GM12864 (cell line): Measurements from ENCODE around the gene FOXP2.
"Not testable (repeated sequence)": the region's sequence is repeated elsewhere in the genome, so short reads cannot be mapped to it uniquely, and the experiment has no call there.

Experiments used
- DNase-seq: peaks from one replicate; pipeline ENCODE4 v3.0.0-alpha.2; 2011; ENCODE audit warnings: low read depth
- H3K4me3 ChIP-seq: 2 replicates; pipeline ENCODE4 v1.5.1; 2011; ENCODE audit warnings: mild to moderate bottlenecking, low read depth, low read length, control low read depth
- CTCF ChIP-seq: IDR thresholded peaks from 2 replicates; pipeline ENCODE4 v1.5.1; 2011; ENCODE audit warnings: low read depth, mild to moderate bottlenecking, moderate library complexity, low read length, control low read depth, inconsistent platforms; ENCODE audit errors: missing control alignments

The FOXP2 gene

GRCh38 chr7:114540291-114540690 lies 125.7 kb downstream of the FOXP2 start:
- no peak for DNase-seq
- H3K4me3 ChIP-seq: no peak overlapping the region
- no peak for TF ChIP-seq CTCF

DNA sequence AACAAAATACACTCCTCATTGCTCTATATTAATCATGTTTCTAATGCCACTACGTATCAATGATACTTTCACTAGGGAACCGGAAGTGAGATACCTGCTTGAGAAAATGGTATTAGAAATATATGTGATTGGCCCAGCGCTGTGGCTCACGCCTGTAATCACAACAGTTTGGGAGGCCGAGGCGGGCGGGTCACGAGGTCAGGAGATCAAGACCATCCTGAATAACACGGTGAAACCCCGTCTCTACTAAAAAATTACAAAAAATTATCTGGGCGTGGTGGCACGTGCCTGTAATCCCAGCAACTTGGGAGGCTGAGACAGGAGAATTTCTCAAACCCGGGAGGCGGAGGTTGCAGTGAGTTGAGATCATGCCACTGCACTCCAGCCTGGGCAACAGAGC lies 132.7 kb downstream of the FOXP2 start:
- DNase-seq, H3K4me3 ChIP-seq: not testable (repeated sequence)

DNA sequence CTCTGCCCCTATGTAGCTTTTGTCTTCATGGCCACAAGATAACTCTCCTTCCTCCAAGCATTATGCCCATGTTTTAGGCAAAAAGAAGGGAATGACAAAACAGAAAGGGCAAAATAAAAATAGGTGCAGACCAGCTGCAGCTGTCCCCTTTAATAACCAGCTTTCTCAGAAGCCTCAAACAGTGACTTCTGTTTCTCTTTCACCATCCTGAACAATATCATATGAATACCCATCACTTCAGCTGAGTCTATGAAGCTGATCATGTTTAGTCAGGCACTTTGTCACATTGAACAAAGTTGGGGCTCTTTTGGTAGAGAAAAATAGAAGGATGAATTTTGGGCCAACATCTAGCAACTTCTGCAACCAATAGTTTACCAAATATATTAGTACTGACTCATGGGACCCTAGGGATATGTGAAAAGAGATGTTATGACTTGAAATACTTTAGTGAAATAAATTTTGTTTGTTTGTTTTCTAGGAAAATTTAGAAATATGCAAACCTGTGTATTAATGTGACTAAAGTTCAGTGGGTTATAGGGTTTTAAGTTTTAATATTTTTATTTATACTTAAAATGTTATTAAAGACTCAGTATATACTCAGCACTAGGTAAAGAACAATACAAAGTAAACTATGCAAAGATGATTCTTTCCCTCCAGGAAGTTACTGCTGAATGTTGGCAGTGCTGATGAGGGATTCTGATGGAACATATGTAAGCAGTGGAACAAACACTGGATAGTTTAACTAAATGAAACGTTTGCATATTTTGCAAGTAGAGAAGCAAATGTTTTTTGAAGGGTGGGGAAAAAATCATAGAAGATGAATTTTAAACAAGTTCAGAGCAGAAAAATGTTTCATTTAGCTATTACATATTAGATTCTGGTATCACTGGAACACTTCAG lies 133.7 kb downstream of the FOXP2 start:
- H3K4me3 ChIP-seq: no peak overlapping the region
- no peak for TF ChIP-seq CTCF
- DNase-seq: no peak

- TF ChIP-seq CTCF: no peak
- H3K4me3 ChIP-seq: no peak overlapping the region
- DNase-seq: peak; percentile 55
These were observed 140.3 kb downstream of the FOXP2 start for GRCh38 chr7:114554781-114555537.

- DNase-seq: no peak
- TF ChIP-seq CTCF: no peak
- no peak overlapping the region for H3K4me3 ChIP-seq
These were observed 152.8 kb downstream of the FOXP2 start for GRCh38 chr7:114567416-114567815.

DNA sequence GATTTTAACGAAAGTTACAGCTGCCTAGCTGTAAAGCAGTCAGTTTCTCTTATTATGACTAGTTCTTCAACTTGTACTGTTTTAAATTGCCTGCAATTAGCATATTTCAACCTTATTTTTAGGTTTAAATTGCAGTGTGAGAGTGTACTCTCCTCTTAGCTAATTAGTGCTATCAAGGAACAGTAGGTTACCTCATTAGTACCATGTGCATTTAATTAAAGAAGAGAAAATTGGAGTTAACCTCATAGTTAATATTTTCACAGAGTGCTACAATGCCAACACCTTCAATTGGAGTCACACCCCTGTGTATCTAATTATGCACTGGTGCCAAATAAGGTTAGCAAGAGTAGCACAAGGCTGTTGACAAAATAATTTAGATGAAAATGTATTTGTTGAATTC lies 154.6 kb downstream of the FOXP2 start:
- DNase-seq: no peak
- H3K4me3 ChIP-seq: no peak overlapping the region
- TF ChIP-seq CTCF: no peak

GRCh38 chr7:114574384-114574783 lies 159.8 kb downstream of the FOXP2 start:
- DNase-seq: no peak
- no peak for TF ChIP-seq CTCF
- H3K4me3 ChIP-seq: no peak overlapping the region
